ENCODE measurements around the gene MRFAP1. TPM values are rescaled to one million over a fixed set of nuclear protein-coding genes. Genes with fewer than 3 reads are reported as not detected.

MRFAP1 gene
- total and polyA plus RNA-seq, 2 of the 4 experiments (the other 2 are of a cell fraction), result 65.4 to 268 TPM

- in situ Hi-C loops (cut with MboI; ENCODE audit: low sequenced_read_pairs), result no loop called here
- H3K18ac ChIP-seq (ENCODE audit: low read depth, low read length), result no peak overlapping the region
- CTCF ChIA-PET, result no interaction called here
Measured at GRCh38 chr4:6605605-6606004, 34.9 kb upstream of the MRFAP1 start.

More at GRCh38 chr4:6605605-6606004, 34.9 kb upstream of the MRFAP1 start:
- Histone ChIP-seq H2BK15ac (ENCODE audit: low read depth, low read length) (no peak overlapping the region), H2BK20ac (ENCODE audit: low read depth, low read length) (no peak overlapping the region), H3K14ac (replicated peaks; ENCODE audit: low read depth, low read length) (no peak overlapping the region), H2AFZ (replicated peaks; ENCODE audit: low read length, poor library complexity) (no peak overlapping the region), H2BK120ac (ENCODE audit: low read depth, low read length) (no peak overlapping the region), H3K27me3 (ENCODE audit: control insufficient read depth, insufficient read depth, low read length) (no peaks in the 10 kb centered on the region), H4K20me1 (ENCODE audit: insufficient read depth, low read length) (no peaks in the 10 kb centered on the region), H3K79me1 (ENCODE audit: low read depth in 1 of 2, low read length in 2 of 2) (no peaks in the 10 kb centered on the region), H4K8ac (ENCODE audit: low read depth in 2 of 2, low read length in 2 of 2) (no peak overlapping the region), H3K4me2 (ENCODE audit: low read depth, low read length) (no peak overlapping the region), H3K27ac (ENCODE audit: insufficient read depth, low read length) (no peak overlapping the region), H3K36me3 (ENCODE audit: control insufficient read depth, insufficient read depth, low read length) (peaks cover 42% of the 10 kb centered on the region; the same call in 1 of the 2 replicates), H2BK5ac (ENCODE audit: low read depth, low read length, poor library complexity, severe bottlenecking) (no peak overlapping the region), H3K9ac (ENCODE audit: low read depth, low read length) (no peak overlapping the region), H3K56ac (ENCODE audit: extremely low read depth, insufficient read depth, low read length) (no peak overlapping the region), H2AK5ac (ENCODE audit: low read depth, low read length) (no peak overlapping the region), H3K4me1 (ENCODE audit: control insufficient read depth, insufficient read depth, low read length) (no peaks in the 10 kb centered on the region), H2AK9ac (replicated peaks; ENCODE audit: low read depth, low read length, poor library complexity) (no peak overlapping the region), H3K9me3 (ENCODE audit: control insufficient read depth, insufficient read depth, low read length) (peaks cover 9% of the 10 kb centered on the region), H3K9me1 (ENCODE audit: insufficient read depth, low read length) (0 out of 2 replicates have a peak, but pooled peaks cover 3% of the 10 kb centered on the region), H4K91ac (ENCODE audit: insufficient read depth, low read depth, low read length) (no peak overlapping the region), H4K5ac (ENCODE audit: low read depth, low read length) (no peak overlapping the region), H3K23ac (ENCODE audit: low read depth, low read length) (no peak overlapping the region), H3K4me3 (ENCODE audit: insufficient read depth, low read depth, low read length) (no peak overlapping the region), H3K4ac (ENCODE audit: low read depth, low read length) (no peak overlapping the region)
- TF ChIP-seq RCOR1 (IDR thresholded peaks at IDR 0.05; ENCODE audit: insufficient replicate concordance, low read length), result no peak
- no peak for TF ChIP-seq SMC3 (IDR thresholded peaks at IDR 0.05; ENCODE audit: low read depth, low read length)
- TF ChIP-seq NFE2L2 (IDR thresholded peaks at IDR 0.05; ENCODE audit: low read depth, low read length), result no peak
- DNase-seq (no peak), ATAC-seq (ENCODE audit: low read depth) (no peak)
- intact Hi-C loops (cut with micrococcal nuclease) (no loop called here), dilution Hi-C loops (cut with HindIII; ENCODE audit: low sequenced_read_pairs, unreplicated experiment) (no loop called here)
- WGBS, 2 experiments (ENCODE audit: extremely low coverage in 2 of 2, insufficient read length in 1 of 2), result no CpG with 5 or more reads among the region's 2 CpGs
- POLR2A ChIA-PET (ENCODE audit: unreplicated experiment), result no interaction called here
- no TSS peak for BruUV-seq (replicated peaks)
